ENCODE results near the gene TMEM163.

The TMEM163 gene

DNA sequence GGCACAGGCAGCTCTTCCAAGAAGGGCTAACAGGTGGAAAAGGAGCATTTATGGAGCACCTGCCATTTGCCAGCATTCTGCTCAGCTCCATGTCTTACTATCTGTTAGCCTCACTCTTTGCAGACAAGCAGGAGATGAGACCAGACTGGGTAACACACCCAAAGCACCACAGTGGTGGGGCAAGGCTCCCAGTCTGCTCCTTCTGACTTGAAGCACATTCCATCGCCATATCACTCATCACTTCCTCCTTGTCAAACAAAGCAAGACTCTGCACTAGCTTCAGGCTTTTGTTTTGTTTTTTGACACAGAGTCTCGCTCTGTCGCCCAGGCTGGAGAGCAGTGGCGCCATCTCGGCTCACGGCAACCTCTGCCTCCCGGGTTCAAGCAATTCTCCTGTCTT, 282.1 kb downstream of the TMEM163 start:
- no peak for DNase-seq (ENCODE audit: low read depth in 2 of 2)

GRCh38 chr2:134435936-134436335, 282.9 kb downstream of the TMEM163 start:
- no peak for DNase-seq (ENCODE audit: low read depth in 2 of 2)

DNA sequence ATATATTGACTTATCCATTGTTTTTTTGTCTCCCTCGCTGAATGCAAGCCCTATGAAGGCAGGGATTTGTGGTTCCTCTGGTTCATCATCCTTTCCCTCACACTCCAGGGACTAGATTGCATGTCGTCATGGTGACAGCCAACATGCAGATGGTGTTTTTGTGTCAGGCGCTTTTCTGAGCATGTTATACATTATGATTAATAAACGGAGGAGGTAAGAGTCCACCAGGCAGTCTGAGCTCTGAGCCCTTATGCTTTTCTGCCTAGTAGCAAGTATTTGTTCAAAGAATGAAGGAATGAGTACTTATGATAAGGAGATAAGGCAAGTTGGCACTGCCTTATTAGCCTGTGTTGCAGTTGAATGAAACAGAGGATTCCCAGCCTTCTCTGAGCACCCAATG, 283.3 kb downstream of the TMEM163 start:
- DNase-seq (ENCODE audit: low read depth in 2 of 2), result no peak

DNA sequence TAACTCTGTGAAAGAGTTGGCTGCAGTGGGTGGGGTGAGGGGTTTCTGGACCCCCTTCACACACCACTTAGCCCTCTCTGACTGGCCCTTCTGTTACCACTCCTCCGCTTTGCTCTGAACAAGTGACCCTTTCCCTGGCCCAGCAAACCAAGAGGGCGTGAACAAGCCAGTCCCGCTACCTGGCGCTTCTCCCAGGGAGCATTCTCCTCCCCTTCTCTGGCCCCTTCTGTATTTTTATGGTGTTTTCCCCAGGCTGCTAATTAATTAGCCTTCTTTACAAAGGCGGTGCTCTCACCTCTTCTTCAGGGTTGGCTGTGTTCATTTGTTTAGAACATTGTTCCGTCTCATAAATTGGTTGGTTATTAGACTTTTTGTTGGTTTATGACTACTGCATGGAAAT, 284.8 kb downstream of the TMEM163 start:
- DNase-seq (ENCODE audit: low read depth in 2 of 2), result no peak

GRCh38 chr2:134433469-134433868, 285.3 kb downstream of the TMEM163 start:
- DNase-seq (ENCODE audit: low read depth in 2 of 2), result no peak

GRCh38 chr2:134432435-134432883, 286.3 kb downstream of the TMEM163 start:
- DNase-seq (ENCODE audit: low read depth in 2 of 2), result no peak

DNA sequence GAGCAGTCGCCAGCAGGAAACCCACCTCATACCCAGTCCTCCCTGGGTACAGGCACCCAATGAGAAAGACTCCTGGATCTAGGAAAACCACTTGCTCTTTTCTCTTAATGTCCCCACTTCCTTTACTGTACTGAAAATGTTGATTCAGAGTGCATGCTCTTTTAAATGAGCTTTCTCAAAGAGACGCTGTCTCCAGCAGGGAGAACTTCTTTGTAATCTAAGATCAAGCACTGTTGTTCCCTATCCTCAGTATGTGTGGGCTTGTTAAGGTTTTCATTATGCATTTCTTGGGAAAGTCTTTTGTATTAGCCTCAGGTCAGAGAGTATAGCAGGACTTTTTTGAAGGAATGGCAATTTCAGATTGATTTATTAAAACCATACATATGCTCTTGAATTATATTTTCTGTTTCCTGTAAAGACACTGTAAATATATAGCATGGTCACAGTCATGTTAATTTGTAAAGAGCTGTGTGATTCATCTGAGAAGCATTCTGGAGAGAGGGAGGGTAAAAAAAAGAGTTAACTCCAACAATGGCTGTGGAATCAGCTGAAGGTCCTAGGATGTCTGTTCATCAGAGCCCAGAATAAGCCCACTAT, 286.9 kb downstream of the TMEM163 start:
- DNase-seq (ENCODE audit: low read depth in 2 of 2), result no peak

GRCh38 chr2:134429886-134430285, 288.9 kb downstream of the TMEM163 start:
- DNase-seq (ENCODE audit: low read depth in 2 of 2), result no peak

DNA sequence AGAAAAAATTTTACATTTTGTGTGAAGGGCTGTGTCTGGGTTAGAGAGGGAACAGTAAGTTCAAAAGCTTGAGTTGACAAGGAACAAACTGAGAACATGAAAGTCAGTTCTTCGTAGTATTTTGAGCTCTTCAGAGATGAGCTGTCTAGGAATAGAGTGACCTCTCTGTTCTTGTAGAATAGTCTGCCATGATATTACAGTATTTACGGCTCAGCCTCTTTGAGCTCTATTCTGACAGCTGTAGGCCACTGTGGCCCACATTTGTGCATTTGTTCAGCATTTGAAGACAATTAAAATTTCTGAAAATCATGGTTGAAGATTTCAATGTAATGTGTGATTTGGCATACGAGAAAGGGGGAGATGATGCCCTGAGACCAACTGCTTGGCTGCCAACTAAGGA, 292.1 kb downstream of the TMEM163 start:
- DNase-seq (ENCODE audit: low read depth in 2 of 2), result no peak

DNA sequence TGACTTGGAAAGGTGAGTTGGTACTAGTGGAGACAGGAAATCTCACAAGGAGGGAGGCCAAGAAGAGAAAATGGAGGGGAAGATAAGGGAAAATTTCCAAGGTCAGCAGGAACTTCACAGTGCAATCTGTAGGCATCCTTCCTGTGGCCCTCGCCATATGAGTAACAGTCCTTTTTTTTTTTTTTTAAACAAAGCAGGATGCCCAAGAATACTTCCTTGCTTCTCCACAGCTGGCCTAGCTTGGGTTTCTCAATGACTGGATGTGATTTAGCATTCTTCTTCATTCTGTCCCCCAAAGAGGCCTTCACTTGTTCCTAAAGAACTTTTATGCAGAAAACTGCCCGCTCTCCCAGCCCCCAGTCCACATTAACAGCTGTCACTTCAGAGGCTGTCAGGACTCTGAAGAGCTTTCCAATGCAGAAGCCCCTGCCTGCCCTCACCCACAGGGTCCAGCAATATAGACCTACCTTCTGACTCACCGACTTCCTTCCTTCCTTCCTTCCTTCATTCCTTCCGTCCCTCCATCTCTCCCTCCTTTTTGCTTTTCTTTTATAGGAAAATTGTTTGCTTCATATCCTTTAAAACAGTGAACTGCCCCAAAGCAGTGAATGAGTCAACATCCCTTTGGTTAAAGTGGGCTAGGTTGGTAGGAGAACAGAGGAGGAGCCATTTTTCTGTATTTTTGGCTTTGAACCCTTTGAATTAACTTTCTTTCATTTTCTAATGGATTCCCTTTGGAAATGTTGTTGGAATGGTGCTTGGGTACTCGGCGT, 292.9 kb downstream of the TMEM163 start:
- DNase-seq (ENCODE audit: low read depth in 2 of 2), result no peak

GRCh38 chr2:134421556-134422328, 297.1 kb downstream of the TMEM163 start:
- no peak for DNase-seq (ENCODE audit: low read depth in 2 of 2)

DNA sequence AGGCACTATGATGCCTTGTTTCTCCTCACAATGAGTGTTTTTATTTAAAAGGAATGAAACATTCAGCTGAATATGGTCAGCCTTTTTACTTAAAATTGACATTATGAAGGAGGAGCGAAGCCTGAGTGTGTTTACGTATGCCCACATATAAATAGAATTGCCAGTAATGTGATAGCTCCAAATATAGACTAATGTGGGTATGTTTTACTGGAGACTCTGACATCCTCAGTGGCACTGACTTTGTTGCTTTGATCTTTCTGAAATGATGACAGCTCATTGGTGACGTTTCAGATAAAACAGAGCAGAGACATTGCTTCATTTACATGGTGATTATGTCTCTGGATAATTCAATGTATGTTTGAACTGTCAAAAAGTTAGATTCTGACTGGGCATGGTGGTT, 297.9 kb downstream of the TMEM163 start:
- DNase-seq (ENCODE audit: low read depth in 2 of 2), result no peak

DNA sequence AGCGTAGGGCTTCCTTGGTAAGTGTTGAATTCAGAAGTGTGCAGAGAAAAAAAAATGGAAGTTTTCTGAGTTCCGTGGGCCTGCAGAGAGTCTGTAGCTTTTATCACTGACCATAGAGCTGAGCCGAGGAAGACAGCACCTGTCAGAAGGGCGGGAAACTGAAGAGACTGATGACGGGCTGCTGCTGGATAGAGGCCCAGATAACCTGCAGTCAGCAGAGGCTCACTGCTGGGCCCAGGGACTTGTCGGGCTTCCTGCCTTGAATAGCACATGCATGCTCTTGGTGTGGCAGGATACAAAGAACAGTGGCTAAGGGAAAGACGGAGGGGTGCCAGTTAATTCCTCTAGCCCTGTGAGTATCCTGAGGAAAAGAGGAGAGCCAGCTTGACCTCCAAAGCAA, 298.5 kb downstream of the TMEM163 start:
- no peak for DNase-seq (ENCODE audit: low read depth in 2 of 2)

DNA sequence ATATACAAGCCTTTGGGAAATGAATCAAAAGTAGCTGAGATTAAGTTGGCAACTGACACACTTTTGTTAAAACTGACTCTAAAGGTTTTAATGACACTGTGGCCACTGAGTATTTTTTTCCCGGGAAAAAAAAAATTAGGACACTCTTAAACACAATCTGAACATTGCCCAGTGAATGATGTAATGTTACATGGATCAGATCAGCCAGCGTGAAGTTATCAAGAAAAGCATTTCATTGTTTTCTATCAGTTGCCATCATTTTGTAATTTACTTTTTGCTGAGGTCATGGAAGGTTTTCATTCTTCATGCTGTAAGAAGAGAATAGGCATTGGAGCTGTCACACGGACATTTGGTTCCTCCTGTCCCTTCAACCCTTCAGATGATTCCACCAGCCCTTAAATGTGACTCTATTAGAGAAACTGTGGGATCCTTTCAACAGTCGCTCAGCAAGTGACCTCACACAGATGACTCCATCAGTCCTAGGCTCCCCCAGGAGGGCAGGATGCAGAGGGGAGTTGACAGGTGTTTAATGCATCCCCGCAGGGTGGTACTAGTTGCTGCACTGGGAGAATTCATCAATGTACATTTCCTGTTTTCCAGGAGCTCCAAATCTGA, 300.7 kb downstream of the TMEM163 start:
- no peak for DNase-seq (ENCODE audit: low read depth in 2 of 2)

DNA sequence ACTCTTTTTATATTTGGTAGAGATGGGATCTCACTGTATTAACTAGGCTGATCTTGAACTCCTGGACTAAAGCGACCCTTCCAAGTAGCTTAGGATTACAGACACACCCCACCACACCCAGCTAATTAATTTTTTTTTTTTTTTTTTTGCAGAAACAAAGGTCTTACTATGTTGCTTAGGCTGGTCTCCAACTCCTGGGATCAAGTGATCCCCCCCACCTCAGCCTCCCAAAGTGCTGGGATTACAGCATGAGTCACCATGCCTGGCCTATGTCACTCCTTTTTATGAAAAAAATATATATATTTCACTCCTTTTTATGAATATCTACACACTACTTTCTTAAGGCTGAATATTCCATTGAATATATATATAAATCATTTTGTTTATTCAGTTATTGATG, 302.2 kb downstream of the TMEM163 start:
- no peak for DNase-seq (ENCODE audit: low read depth in 2 of 2)

DNA sequence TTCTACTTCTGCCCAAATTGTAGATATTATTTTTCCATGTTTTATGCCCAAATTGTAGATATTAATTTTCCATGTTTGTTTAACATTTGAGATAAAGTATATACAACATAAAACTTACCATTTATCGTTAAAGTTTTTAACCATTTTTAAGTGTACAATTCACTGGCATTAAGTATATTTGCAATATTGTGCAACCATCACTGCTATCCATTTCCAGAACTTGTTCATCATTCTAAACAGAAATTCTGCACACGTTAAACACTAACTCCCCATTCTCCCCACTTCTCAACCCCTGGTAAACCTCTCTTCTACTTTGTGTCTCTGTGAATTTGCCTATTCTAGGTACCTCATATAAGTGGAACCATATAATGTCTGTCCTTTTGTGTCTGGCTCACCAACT, 302.8 kb downstream of the TMEM163 start:
- DNase-seq (ENCODE audit: low read depth in 2 of 2), result no peak

DNA sequence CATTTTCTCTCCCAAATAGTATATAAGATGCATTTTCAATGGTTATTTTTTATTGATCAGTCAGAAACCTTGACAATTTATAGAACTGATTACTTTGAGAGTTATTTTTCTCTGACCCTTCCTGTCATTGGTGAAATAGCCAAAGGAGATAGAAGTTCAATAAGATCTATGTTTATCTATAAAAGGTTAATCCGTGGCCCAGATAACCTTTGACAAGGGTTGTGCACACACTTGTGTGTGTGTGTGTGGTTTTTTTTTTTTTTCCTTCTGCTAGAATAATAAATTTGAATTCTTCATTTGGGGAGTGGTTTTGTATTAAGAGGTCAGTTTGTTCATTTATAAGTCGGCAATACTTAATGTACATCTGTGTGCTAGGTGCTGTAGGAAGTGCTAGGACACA, 304.9 kb downstream of the TMEM163 start:
- no peak for DNase-seq (ENCODE audit: low read depth in 2 of 2)

DNA sequence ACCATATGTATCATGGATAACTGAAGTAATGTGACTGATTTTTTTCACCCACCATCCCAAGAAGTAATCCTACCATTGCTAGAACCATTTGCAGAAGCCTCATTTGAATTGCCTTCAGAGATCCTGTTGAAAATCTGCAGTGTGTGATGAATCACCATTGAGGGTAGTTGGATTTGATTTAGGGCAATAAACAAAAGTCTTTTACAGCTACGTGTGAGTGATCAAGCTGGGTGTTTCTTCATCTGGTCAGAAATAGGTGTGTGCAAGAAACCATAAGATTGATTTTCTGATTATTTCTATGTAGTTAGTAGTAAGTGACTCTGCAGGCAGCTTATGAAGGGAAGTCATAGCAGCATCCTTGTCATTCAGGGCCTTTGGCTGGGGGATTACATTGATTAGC, 305.4 kb downstream of the TMEM163 start:
- DNase-seq (ENCODE audit: low read depth in 2 of 2), result no peak

DNA sequence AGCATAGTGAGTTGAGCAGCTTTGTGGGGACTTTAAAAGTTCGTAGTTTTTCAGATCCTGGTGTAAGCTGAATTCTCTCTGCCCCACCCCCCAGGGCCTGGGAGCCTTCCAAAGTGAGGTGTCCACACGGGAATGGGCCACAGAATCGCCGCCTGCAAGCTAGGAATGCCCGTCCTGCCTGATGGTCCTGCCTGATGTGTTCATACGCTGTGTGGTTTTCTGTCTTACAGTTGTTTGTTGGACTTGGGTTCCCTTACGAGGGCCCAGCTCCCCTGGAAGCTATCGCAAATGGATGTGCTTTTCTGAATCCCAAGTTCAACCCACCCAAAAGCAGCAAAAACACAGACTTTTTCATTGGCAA, 306.2 kb downstream of the TMEM163 start:
- DNase-seq (ENCODE audit: low read depth in 2 of 2), result no peak

GRCh38 chr2:134411828-134412638, 306.8 kb downstream of the TMEM163 start:
- DNase-seq (ENCODE audit: low read depth in 2 of 2), result peak; percentile 15 to 43

- no peak for DNase-seq (ENCODE audit: low read depth in 2 of 2)
These were observed 307.4 kb downstream of the TMEM163 start for GRCh38 chr2:134411279-134411827.

Measured in activated CD4-positive, alpha-beta T cell treated with anti-CD3 and anti-CD28 coated beads for 24 hours (primary cell).